ENCODE measurements around the gene ZNF414.

DNA sequence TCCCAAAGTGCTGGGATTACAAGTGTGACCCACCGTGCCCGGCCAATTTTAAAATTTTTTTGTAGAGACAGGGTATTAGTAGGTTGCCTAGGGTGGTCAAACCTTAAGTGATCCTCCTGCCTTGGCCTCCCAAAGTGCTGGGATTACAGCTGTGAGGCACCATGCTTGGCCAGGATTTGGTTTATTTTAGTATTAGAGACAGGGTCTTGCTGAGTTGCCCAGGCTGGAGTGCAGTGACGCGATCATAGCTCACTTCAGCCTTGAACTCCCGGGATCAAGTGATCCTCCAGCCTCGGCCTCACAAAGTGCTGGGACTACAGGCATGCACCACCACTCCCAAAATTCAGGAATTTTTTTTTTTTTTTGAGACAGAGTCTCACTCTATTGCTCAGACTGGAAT, 5.4 kb upstream of the ZNF414 start:
- TF ChIP-seq, protein P1, sequence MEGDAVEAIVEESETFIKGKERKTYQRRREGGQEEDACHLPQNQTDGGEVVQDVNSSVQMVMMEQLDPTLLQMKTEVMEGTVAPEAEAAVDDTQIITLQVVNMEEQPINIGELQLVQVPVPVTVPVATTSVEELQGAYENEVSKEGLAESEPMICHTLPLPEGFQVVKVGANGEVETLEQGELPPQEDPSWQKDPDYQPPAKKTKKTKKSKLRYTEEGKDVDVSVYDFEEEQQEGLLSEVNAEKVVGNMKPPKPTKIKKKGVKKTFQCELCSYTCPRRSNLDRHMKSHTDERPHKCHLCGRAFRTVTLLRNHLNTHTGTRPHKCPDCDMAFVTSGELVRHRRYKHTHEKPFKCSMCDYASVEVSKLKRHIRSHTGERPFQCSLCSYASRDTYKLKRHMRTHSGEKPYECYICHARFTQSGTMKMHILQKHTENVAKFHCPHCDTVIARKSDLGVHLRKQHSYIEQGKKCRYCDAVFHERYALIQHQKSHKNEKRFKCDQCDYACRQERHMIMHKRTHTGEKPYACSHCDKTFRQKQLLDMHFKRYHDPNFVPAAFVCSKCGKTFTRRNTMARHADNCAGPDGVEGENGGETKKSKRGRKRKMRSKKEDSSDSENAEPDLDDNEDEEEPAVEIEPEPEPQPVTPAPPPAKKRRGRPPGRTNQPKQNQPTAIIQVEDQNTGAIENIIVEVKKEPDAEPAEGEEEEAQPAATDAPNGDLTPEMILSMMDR (IDR thresholded peaks at IDR 0.05): no peak
- TF ChIP-seq POLR2A (IDR thresholded peaks at IDR 0.05): no peak
